OCI-LY3 (cell line): ENCODE data around the gene GPR155.

Source experiments
- EZH2phosphoT487 ChIP-seq: fragments of 200-600 bp; shearing (Covaris generic); IDR thresholded peaks from 2 replicates; pipeline ENCODE4 v1.6.1; 2018; ENCODE audit warnings: antibody characterized with exemption, mixed run types, low read depth
- TF ChIP-seq, protein P1 (sequence below): fragments of 200-600, 300-600 bp; sonication (generic); IDR thresholded peaks from 2 replicates; pipeline ENCODE4 v1.5.1; 2014; ENCODE audit warnings: antibody characterized with exemption, low read length, low read depth

DNA sequence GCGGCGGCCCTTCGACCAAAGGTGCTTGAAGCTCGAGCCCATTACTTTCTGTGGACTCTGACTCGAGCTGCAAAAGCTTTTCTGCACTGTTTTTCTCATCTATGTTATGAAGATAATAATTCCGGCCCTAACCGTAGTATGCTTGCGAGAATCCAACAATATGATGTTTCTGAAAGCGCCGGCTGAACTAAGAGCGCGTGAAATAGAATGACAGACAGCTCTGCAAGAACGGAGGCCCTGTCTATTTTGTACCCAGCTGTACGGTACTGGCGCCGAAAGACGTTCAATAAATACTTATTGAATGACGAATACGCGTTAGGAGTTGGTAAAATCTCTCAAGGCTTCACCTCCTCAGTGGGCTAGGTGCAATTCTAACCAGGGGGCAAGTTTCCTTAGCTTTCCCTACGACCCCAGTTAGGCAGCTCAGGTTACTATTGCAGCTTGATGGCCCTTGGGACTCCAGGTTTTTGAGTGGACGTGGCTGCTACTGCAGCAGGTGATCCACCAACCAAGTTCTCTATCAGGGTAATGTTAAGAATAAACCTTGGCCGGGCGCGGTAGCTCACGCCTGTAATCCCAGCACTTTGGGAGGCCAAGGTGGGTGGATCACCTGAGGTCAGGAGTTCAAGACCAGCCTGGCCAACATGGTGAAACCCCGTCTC is 90.7 kb downstream of the GPR155 start:
- TF ChIP-seq, protein P1, sequence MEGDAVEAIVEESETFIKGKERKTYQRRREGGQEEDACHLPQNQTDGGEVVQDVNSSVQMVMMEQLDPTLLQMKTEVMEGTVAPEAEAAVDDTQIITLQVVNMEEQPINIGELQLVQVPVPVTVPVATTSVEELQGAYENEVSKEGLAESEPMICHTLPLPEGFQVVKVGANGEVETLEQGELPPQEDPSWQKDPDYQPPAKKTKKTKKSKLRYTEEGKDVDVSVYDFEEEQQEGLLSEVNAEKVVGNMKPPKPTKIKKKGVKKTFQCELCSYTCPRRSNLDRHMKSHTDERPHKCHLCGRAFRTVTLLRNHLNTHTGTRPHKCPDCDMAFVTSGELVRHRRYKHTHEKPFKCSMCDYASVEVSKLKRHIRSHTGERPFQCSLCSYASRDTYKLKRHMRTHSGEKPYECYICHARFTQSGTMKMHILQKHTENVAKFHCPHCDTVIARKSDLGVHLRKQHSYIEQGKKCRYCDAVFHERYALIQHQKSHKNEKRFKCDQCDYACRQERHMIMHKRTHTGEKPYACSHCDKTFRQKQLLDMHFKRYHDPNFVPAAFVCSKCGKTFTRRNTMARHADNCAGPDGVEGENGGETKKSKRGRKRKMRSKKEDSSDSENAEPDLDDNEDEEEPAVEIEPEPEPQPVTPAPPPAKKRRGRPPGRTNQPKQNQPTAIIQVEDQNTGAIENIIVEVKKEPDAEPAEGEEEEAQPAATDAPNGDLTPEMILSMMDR, result no peak
- no peak for TF ChIP-seq EZH2phosphoT487
